GM20000 (cell line): ENCODE results near the gene DAG1.

Experiments used
- DNase-seq: peaks from one replicate; pipeline ENCODE4 v3.0.0; 2012; ENCODE audit warnings: low spot score
- TF ChIP-seq, protein P1 (sequence below): IDR thresholded peaks from 2 replicates; pipeline ENCODE4 v1.5.1; 2012; ENCODE audit warnings: mild to moderate bottlenecking, control low read depth; ENCODE audit errors: extremely low read depth, missing control alignments

Gene DAG1

DNA sequence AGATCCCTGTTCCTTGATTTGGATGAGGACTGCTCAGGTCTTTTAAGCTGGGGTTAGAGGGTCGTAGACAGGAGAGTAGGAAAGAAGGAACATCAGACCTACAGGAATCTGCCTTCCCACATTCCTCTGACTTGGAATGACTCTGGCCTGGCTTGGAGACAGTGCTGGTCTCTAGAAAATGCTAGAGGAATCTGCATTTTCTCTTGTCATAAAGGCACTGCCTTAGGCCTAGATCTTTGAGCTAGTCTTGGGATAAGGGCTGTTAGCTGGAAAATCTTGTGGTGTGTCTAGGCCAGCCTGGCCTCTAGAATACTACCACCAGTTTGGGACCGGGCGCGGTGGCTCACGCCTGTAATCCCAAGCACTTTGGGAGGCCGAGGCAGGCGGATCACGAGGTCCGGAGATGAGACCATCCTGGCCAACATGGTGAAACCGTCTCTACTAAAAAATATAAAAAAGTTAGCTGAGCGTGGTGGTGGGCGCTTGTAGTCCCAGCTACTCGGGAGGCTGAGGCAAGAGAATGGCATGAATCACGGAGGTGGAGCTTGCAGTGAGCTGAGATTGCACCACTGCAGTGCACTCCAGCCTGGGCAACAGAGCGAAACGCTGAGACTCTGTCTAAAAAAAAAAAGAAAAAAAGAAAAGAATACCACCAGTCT lies 66.9 kb downstream of the DAG1 start:
- TF ChIP-seq, protein P1, sequence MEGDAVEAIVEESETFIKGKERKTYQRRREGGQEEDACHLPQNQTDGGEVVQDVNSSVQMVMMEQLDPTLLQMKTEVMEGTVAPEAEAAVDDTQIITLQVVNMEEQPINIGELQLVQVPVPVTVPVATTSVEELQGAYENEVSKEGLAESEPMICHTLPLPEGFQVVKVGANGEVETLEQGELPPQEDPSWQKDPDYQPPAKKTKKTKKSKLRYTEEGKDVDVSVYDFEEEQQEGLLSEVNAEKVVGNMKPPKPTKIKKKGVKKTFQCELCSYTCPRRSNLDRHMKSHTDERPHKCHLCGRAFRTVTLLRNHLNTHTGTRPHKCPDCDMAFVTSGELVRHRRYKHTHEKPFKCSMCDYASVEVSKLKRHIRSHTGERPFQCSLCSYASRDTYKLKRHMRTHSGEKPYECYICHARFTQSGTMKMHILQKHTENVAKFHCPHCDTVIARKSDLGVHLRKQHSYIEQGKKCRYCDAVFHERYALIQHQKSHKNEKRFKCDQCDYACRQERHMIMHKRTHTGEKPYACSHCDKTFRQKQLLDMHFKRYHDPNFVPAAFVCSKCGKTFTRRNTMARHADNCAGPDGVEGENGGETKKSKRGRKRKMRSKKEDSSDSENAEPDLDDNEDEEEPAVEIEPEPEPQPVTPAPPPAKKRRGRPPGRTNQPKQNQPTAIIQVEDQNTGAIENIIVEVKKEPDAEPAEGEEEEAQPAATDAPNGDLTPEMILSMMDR, result no peak
- DNase-seq, result no peak

DNA sequence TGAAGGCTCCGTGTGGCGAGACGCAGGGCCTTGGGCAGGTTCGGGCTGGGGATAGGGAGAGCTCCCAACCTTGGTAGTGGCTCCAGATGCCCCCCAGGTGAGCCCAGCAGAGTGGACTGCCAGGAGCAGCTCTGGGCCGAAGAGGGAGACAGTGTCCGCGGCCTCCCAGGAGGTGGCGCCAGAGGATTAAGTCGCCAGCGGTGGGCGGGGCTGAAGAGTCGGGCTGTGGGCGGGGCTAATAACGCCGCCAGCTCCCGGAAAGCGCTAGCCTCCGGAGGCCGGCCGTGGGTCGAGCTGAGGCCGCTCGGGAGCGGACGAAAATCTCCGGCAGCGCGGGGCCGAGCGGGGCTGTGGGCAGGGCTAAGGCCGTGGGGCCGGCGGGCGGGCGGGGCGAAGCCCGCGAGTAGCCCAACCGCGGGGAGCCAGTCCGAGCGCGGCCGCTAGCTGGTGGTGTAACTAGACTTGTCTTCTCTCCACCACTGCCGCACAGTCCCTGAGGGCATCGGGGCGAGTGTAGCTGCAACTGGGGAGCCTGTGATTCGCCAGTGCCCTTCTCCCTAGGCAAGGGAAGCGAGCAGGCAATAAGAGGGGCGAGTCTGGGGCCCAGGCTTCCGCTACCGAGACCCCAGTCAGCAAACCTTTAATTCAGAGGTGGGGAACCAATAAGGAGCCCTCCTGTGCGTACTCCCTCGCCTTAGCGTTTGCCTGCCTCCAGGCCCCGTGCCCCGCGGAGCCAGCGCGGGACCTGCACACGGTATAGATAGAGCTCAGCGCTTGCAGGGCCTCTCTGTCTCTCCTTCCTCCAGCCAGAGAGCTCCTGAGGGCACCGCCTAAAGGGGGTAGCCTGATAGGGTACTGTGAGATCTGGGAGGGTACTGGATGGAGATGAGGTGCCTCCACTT lies 69.8 kb downstream of the DAG1 start:
- peak; percentile 96 for DNase-seq
- TF ChIP-seq, protein P1, result peak; percentile 91

DNA sequence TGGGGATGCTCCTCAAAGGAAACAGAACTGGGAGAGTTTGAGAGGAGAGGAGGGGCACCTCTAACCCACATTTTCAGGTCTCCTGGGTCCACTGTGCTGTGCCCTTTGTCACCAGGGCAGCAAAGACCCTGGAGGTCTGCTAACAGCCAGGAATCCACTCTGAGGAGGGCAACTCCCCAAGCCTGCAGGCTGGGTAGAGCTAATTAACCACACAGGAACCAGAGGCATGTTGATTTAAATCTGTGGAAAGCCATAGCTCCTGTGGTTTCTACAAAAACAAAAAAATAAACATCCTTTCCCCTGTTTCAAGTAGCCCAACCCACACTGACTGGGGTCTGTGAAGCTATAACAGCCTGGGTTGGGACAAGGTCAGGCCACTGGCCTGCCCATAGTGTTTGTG lies 82.0 kb downstream of the DAG1 start:
- DNase-seq, result no peak
- TF ChIP-seq, protein P1, result no peak

DNA sequence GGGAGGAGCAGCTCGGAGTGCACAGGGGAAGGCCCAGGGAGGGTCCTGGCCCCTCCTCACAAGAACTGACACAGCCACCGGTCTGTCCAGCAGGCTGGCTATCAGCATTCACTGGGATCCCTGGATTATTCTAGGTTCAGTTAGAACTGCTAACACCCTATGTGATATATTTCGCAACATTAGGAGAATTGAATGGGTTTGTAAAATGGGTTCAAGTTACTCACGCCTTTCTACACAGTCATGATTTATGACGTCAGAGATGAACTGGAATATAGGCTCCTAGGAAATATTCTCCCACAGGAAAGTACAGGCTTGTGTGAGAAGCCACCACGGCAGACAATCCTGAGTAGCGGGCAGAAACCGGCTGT lies 83.2 kb downstream of the DAG1 start:
- TF ChIP-seq, protein P1, result no peak
- no peak for DNase-seq

DNA sequence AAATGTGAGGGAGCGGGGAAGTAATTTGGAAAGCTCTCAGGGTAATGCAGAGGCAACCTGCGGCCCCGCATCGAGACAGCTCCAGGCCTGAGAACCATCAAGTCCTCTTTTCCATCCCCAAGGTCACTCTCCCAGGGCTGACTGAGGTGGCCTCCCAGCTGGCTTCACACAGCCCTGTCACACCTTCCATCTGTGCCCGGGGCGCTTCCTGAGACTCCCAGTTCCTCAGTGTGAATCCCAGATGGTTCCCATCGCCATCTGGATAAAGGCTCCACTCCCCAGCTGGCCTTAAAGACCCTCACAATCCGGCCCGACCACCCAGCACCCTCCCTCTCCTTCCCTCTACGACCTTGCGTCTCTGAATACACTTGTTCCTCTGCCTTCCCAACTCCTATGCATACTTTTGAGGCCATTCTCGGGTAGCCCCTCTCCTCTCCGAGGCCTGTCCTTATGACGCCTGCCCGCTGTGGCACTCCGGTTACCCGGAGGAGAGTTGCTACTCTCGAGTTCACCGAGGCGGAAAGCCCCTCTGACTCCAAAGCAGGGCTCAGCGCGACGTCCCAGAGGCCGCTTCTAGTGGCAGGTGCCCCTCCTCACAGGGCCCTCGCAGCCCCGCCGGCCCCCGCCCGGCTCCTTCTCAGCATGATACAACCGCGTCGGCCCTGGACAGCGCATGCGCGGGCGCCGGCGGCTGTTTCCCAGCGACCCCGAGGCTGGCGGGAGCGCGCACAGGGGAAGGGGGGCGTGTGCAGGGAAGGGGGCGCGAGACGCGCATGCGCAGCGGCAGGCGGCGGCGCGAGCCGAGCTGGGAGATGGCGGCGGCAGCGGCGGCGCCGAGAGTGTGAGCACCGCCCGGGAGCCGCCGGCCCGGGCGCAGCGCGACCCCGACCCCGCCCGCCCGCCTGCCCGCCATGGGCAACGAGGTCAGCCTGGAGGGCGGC lies 83.9 kb downstream of the DAG1 start, which contains the start of gene BSN:
TSS of gene BSN (plus strand) at position 786 of the 941 bp plus-strand sequence. CDS start at position 912, 126 bp downstream.
- peak; percentile 100 for DNase-seq
- TF ChIP-seq, protein P1, result no peak

DNA sequence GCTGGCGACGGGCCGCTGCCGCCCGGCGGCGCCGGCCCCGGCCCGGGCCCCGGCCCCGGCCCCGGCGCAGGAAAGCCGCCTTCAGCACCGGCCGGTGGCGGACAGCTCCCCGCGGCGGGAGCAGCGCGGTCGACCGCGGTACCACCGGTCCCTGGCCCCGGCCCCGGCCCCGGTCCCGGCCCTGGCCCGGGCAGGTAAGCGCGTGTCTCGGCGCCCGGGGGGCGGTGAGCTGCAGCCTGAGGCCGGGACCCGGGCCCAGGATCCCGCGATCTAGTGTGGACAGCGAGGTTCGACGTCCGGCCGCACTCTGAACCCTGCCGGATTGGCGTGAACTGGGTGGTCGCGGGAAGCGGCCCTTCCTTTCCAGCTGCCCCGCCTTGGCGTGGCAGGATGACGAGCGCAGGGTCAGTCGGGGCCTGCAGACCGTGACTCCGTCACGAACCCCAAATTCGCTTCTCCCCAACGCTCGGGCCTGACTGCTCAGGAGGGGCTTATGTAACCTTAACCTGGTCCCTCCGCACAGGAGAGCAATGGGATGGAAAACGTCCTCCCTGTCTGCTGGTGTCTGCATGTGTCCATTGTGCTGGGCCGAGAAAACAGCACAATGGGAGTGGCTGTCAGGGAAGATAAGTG lies 84.7 kb downstream of the DAG1 start:
- TF ChIP-seq, protein P1, result no peak

More for the DNA sequence above, 84.7 kb downstream of the DAG1 start:
- DNase-seq, result no peak
